ENCODE results near the gene RNF212B.
A peak's percentile ranks its signal among the peaks of the same experiment; 100 is the strongest.
"Not testable (repeated sequence)": the region's sequence is repeated elsewhere in the genome, so short reads cannot be mapped to it uniquely, and the experiment has no call there.

The RNF212B gene

GRCh38 chr14:23243066-23243465 is 5.3 kb downstream of the RNF212B start:
- DNase-seq, result no peak

GRCh38 chr14:23245282-23245681 is 7.5 kb downstream of the RNF212B start:
- DNase-seq, result no peak

GRCh38 chr14:23248601-23249000 is 10.9 kb downstream of the RNF212B start:
- DNase-seq, result no peak

- no peak for DNase-seq
These were observed 12.1 kb downstream of the RNF212B start for GRCh38 chr14:23249824-23250223.

GRCh38 chr14:23252006-23252405 is 14.3 kb downstream of the RNF212B start:
- DNase-seq, result no peak

GRCh38 chr14:23252420-23253333 is 14.9 kb downstream of the RNF212B start:
- DNase-seq, result no peak

- DNase-seq, result no peak
These were observed 20.5 kb downstream of the RNF212B start for GRCh38 chr14:23258256-23258655.

- no peak for DNase-seq
These were observed 21.7 kb downstream of the RNF212B start for GRCh38 chr14:23259426-23259825.

- not testable (repeated sequence) for DNase-seq
These were observed 23.1 kb downstream of the RNF212B start for GRCh38 chr14:23260849-23261248.

- no peak for DNase-seq
These were observed 31.5 kb downstream of the RNF212B start for GRCh38 chr14:23269193-23269592.

GRCh38 chr14:23275412-23275811 is 37.7 kb downstream of the RNF212B start:
- no peak for DNase-seq

- no peak for DNase-seq
These were observed 39.5 kb downstream of the RNF212B start for GRCh38 chr14:23277189-23277588.

GRCh38 chr14:23277928-23278327 is 40.2 kb downstream of the RNF212B start:
- not testable (repeated sequence) for DNase-seq

GRCh38 chr14:23281247-23281646 is 43.5 kb downstream of the RNF212B start:
- DNase-seq, result no peak

- DNase-seq, result no peak
These were observed 47.2 kb downstream of the RNF212B start for GRCh38 chr14:23284654-23285529.

- no peak for DNase-seq
These were observed 47.8 kb downstream of the RNF212B start for GRCh38 chr14:23285530-23286019.

GRCh38 chr14:23286020-23286901 is 48.5 kb downstream of the RNF212B start, which contains the start of gene HOMEZ:
TSS of gene HOMEZ (minus strand) at chr14:23286132. CDS start at chr14:23285952, 180 bp downstream.
- peak; percentile 97 for DNase-seq

- DNase-seq, result no peak
These were observed 49.3 kb downstream of the RNF212B start for GRCh38 chr14:23286902-23287479.

GRCh38 chr14:23294734-23295561 is 57.2 kb downstream of the RNF212B start:
- DNase-seq, result peak; percentile 23

- no peak for DNase-seq
These were observed 58.5 kb downstream of the RNF212B start for GRCh38 chr14:23296012-23296777.
